GDM1 (cell line): ENCODE data around the gene FOXP2.

Experiments
- DNase-seq: peaks from one replicate; lab custom pipeline; 2025; lab: John Stamatoyannopoulos, UW

The FOXP2 gene

DNA sequence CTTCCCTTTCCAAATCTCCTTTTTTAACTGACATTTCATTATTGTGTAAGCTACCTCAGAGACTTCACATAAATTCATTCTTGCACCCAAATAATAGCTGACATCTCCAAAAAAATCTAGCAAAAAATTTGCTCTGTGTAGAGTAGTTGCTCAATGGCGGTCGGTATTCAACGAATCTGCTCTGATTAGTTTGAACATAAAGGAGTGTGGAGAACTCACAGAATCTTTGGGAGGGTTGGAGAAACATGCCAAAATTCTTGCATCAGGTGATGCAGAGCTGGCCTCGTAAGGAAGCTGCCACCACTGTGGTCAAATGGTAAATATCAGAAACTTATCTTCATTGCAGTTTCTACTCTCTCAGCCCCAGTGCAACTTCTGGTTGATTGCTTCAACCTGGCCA, 306.1 kb downstream of the FOXP2 start:
- DNase-seq, result no peak

- DNase-seq, result no peak
These were observed 307.9 kb downstream of the FOXP2 start for GRCh38 chr7:114722562-114722961.

DNA sequence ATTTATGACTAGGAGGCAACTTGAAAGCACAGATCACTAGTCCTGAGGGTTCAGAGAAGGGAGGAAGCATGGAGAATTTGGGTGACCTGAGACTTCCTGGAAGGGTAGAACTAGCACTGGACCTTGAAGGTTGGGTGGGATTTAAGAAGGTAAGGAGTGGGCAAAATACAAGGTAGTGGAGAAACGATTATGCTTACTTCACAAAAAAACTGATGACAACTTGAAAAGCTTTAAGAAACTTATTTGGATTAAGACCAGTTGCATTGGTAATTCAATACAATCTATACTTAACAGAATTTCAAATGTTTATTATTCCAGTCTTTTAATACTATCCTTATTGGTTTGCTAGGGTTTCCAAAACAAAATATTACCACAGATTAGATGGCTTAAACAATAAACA, 308.7 kb downstream of the FOXP2 start:
- no peak for DNase-seq

- no peak for DNase-seq
These were observed 325.5 kb downstream of the FOXP2 start for GRCh38 chr7:114740095-114740494.

GRCh38 chr7:114740941-114741340, 326.3 kb downstream of the FOXP2 start:
- DNase-seq, result no peak

DNA sequence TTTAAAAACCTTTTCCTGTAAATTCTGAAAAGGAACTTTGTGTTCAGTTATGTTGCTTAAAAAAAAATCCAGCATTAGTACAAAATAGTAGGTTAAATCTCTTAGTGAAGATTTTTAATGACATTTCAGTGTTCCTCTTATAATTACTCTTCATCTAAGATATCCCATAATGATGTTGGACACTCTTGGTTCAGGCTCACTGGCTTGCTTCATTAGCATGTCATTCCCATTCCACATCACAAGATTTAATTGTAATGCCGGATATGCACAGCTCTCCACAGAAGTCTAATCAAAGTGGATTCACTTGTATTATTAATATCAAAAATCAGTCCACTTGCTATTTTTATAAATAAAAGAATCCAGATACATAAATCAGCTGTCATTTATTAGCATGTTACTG, 327.3 kb downstream of the FOXP2 start:
- no peak for DNase-seq
